Stimulated activated CD8-positive, alpha-beta memory T cell treated with anti-CD3 and anti-CD28 coated beads, Interleukin-12 subunit alpha, Interleukin-12 subunit beta, amount 100 ng/mL, for 1 hour (primary cell): Measurements from ENCODE around the gene NR1I2.

Experiments
- DNase-seq: peaks from one replicate; pipeline ENCODE4 v3.0.0-alpha.2; 2020; ENCODE audit warnings: low read depth

NR1I2 gene

DNA sequence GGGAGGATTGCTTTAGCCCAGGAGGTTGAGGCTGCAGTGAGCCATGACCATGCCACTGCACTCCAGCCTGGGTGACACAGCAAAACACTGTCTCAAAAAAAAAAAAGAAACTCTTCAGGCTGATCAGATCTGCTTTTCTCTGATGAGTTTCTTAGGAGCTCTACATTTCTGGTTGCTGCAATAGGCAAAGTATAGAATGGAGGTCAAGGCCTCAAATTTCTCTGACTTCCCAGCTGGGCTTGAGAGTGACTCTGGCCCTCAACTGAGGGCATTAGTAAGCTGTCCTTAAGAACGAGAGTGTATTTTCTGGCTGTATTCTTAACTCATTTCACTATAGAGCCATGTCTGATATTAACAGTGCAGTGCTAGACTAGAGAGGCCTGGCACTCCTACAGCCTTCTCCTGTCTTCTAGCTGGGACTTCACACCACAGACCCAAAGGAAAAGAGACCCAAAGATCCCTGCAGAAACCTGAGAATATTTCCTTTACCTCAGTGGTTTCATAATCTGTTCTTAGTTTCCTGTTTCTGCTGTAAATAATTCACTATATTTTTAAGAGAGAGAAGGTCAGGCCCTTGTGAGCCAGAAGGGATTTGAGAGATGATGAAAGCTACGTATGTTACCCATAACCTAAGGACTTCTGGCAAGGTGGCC is 2.0 kb upstream of the NR1I2 start:
- DNase-seq = no peak

DNA sequence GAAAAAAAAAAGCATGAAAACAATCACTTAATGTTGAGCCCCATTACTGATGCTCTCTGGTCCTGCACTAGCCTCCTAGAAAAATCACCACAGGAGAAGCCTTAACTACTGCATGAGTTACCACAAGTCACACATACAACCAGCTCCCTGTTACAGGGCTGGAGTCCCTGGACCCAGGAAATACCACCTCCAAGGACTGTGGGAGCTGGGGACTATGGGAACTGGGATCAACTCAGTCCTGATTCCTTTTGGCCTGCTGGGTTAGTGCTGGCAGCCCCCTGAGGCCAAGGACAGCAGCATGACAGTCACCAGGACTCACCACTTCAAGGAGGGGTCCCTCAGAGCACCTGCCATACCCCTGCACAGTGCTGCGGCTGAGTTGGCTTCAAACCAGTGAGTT is 559 bp downstream of the NR1I2 start:
- DNase-seq = no peak

DNA sequence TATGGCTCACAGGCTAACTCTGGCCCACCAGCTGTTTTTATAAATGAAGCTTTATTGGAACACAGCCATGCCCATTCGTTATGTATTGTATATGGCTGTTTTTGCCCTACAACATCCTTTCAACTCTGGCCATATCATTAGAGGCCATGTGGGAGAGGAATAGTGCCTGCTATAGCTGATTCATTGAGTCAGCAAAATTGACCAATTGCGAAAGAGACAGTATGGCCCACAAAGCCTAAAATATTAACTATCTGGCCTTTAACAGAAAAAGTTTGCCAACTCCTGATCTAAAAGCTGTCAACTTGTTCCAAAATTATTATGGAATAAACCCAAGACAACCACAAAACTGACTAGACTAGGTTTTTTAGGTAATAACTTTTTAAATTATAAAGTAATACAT is 1.4 kb downstream of the NR1I2 start:
- DNase-seq = no peak

DNA sequence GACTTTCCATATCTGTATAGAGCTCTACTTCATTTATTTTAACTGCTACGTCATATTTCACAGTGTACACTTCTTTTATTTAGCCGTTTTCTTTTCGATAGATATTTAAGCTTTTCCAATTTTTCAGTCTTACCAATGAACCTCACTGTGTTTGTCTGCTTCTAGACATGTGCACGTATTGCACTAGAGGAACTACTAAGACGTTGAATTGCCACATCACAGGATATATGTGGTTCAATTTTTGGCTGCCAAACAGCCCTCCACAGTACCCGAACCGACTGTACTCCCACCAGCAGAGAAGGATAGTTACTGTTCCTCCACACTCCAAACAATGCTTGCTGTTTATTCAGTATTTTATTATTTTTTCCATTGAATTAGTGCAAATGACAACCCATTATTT is 2.0 kb downstream of the NR1I2 start:
- no peak for DNase-seq

DNA sequence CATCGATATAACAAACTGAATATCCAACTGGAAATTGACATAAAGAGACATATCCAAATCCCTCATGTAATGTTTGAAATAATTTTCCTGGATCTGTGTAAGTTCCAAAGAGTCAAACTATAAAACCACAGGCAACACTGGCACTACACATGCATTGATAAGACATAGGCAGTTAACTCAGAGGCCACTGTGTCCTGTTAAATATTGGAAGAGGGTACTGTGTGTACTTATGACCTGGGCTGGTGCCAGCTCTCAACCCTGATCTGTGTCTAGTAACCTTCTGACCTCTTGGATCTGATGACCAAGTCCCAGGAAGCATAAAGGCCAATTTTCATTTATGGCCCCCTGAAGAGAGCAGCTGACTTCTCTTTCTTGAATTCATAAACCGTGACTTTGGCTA is 4.5 kb downstream of the NR1I2 start:
- no peak for DNase-seq

DNA sequence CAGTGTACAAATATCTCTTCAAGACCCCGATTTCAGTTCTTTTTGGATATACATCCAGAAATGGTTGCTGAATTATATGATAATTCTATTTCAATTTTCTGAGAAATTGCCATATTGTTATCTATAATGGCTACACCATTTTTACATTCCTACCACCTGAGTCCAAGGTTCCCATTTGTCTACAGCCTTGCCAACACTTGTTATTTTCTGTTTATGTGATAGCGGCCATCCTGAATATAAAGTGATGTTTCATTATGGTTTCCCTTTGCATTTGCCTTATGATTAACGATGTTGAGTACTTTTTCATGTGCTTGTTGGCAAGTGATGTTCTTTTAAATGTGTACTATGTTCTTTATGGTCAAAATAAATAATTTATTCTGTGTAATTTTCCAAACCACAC is 8.5 kb downstream of the NR1I2 start:
- no peak for DNase-seq

DNA sequence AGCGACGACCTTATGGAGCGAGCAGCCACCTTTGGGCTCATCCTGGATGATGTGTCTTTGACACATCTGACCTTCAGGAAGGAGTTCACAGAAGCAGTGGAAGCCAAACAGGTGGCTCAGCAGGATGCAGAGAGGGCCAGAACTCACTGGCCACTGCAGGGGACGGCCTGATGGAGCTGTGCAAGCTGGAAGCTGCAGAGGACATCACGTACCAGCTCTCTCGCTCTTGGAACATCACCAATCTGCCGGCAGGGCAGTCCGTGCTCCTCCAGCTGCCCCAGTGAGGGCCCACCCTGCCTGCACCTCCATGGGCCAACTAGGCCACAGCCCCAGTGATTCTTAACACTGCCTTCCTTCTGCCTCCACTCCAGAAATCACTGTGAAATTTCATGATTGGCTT is 10.4 kb downstream of the NR1I2 start:
- no peak for DNase-seq

DNA sequence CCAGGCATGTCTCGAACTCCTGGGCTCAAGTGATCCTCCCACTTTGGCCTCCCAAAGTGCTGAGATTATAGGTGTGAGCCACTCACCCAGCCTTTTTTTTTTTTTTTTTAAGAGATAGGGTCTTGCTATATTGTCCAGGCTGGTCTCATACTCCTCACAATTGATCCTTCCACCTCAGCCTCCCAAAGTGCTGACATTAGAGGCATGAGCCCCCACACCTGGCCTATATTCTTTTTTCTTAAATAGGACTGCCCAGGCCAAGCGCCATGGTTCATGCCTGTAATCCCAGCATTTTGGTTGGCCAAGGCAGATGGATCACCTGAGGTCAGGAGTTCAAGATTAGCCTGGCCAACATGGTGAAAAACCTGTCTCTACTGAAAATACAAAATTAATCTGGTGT is 12.5 kb downstream of the NR1I2 start:
- no peak for DNase-seq

DNA sequence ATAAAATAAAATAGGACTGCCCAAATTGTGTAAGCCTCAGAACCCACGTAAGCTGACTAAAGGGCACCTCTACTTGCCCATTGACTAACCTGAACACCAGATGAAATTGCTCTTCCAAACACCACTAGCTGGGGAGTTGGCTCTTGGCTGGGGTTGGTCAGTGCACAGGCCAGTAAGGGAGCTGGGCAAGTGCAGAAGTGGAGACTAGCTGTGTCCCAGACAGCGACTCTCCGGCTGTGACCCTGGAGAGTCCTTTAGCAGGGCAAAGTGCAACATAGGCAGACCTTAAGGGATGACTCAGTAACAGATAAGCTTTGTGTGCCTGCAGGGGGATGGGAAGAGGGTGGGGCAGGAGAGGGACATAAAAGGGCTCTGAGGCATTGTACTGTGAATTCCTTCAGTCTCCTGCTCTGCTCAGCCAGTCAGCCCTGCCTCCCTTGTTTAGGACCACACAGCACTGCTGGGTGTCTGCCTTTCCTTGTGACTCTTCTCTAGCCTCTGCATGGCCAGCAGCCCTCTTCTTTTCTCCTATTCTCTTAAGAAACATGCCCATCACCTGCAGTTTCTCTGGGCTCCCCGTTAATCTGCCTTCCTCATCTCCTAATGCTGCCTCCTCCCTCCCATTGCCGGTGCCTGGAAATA is 13.2 kb downstream of the NR1I2 start:
- no peak for DNase-seq

DNA sequence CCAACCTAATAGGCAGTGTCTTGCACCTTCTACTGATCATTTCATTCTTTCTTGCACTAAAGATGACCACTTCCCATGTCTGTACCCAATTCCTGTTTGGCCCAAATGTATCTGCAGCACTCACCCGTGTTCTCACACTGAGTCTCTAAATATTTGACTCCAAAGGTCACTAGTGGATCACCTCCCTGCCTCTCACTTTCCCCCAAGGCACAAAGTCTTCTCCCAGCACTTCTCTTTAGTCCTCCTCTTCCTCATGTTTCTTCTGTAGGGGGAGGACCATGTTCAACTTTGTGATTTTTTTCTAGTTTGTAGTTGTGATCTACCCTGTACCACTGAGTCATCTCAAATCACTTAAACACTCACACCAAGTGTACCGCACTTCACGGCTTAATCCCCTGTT is 13.9 kb downstream of the NR1I2 start:
- DNase-seq = no peak

DNA sequence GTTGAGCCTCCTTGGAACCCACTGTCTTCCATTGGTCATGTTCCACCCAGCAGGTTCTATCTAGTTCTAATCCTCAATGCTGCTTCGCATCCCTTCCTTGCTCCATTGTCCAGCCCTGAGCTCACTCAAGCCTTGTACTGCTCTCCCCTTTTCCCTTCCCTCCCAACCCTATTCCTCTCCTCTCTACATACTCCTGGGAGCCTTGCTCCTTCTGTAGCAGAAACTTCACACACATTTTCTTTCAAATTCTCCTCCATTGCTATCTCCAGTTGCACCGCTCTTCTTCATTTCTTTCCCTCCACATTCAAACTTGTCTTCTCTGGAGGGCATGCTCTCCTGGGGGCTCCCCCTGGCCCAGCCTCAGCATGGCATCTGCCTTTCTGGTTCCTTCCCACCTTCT is 14.5 kb downstream of the NR1I2 start:
- DNase-seq = no peak

DNA sequence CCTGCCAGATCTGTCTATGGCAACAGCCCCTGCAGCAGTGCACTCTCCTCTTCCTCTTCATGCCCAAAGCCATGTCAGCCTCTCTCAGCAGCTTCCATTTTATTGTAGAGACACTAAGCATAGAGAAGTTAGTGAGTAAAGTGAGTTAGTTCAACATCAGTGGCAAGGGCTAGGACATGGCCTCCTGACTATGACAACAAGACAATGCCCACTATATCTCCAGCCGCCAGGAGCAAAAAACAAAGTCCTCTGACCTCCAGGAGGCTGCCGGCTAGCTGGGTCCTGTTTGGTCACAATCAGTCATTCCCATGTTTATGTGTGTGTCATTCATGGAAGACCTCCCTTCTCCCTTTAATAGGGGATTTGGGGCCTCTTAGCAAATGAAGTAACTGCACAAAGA is 14.9 kb downstream of the NR1I2 start:
- DNase-seq = no peak

DNA sequence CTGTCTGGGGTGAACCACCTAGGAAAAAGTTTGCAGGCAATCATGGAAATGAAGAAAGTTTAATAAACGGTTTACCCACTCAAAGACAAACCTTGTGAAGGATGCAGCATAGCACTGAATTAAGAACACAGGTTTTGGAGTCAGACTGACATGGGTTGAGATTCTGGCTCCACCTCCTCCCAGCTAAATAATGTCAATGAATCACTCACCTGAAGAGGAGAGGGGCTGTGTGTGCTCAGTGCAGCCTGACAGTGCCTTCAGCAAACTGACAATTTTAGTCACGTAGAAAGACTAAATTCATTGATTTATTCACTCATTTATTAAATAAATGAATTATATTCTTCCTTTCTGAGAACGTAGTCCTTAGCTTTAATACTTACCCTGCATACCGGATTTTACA is 18.9 kb downstream of the NR1I2 start:
- no peak for DNase-seq

DNA sequence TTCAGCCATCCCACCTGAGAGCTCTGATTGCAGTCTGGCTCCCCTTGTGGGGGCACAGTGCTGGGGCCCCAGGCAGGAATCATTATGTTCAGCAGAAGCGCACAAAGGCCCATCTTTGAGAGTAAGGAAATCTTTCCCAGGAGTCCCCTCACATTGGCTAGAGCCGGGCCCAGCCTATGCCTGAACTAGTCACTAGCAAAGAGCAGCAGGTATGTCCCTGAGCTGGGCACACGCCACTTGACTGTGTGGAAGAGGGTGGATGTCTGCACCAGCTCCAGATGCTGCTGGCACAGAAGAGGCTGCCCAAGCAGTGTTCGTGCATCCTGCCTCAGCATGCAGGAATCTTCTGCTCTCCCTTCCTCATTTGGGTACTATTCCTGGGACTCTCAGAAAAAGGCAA is 26.3 kb downstream of the NR1I2 start:
- DNase-seq = no peak

DNA sequence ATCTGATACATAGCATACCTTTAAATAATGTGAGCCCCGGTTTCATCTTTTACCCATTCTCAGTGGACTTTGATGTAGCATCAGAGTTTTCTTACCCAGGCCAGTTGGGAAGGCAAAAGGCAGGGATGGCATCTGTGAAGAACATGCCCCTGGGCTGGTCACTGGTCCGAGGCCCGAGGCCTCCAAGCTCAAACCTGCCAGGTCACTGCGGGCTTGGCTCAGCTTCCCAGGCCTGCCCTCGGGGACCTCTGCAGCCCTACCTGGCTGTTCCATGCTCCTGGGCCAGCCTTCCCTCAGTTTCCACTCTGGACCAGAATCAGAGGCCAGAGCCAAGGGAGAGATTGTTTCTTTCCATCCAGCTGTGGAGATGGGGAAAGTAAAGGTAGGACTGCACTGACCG is 26.9 kb downstream of the NR1I2 start:
- DNase-seq = no peak

DNA sequence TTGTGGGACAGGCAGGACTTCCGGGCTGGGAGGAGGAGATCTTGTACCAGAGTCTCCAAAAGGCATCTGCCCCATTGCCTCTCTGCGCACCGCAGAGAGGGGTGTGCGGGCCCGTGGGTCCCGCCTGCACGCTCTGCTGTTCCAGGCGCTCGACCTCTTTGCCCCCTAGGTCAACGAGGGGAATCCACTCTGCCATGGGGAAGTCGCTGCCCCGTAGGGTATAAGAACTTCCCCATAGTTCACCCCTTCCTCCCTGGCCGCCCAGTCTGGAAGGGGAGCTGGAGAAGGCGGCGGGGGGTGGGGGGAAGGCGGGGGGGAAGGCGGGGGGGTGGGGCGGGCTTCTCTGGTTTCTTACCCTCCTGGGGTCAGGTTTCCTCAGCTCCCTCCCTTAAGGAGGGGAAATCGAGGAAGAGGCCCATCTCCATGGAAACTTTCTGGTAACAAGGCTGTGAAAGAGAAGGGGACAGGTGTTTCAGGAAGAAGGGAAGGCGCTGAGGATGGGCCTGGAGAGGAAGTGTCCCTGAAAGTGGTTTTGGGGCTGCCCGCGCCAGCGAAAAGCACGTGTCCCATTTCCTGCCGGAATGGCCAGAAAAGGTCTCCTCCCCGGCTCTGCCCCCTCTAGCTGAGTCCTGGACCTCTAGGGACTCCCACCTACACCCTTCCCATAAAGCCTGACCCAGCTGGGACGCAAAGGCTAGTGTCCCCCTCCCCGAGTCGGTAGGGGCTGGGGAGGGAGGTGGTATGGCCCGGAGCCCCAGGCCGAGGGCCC is 27.5 kb downstream of the NR1I2 start:
- no peak for DNase-seq

DNA sequence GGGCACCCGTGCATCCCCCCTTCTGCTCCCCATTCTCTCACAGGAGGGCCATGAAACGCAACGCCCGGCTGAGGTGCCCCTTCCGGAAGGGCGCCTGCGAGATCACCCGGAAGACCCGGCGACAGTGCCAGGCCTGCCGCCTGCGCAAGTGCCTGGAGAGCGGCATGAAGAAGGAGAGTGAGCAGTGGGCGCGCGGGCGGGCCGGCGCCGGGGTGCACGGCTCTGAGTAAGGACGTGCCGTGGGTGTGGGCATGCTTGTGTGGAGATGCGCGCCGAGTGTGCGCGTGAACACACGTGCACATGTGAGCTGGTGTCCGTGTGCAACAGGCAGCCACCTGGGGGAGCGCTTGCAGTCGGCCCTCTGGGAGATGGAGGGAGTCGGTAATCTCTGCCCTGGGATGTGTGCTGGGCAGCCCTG is 28.1 kb downstream of the NR1I2 start:
- peak; percentile 10 for DNase-seq

DNA sequence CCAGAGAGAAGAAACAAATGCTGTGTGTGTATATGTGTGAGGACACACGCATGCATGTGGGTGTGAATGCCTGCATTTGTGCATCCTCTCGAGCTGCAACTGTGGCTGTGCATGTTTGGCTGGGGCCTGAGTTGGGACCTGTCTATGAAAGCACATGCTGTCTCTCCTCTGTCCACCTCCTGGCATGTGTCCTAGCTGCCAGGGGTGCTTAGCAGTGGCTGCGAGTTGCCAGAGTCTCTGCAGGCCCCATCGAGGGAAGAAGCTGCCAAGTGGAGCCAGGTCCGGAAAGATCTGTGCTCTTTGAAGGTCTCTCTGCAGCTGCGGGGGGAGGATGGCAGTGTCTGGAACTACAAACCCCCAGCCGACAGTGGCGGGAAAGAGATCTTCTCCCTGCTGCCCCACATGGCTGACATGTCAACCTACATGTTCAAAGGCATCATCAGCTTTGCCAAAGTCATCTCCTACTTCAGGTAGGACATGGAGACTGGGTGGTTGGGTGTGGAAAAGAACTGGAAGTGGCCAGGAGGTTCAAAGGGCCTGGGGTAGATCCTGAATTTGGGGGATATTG is 30.7 kb downstream of the NR1I2 start:
- no peak for DNase-seq

DNA sequence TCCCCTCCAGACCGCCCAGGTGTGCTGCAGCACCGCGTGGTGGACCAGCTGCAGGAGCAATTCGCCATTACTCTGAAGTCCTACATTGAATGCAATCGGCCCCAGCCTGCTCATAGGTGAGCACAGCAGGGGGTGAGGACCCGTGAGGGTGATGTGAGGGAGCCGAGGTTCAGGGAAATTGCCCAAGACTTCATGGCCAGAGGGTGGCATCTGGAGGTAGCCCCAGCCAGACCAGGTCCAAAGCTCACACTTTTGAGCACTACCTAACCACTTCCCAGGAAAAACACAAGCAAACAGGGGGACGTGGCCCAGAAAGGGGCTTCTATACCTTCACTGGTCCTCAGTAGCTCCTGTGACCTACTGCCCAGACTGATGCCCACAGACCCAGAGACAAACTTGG is 33.8 kb downstream of the NR1I2 start:
- no peak for DNase-seq

DNA sequence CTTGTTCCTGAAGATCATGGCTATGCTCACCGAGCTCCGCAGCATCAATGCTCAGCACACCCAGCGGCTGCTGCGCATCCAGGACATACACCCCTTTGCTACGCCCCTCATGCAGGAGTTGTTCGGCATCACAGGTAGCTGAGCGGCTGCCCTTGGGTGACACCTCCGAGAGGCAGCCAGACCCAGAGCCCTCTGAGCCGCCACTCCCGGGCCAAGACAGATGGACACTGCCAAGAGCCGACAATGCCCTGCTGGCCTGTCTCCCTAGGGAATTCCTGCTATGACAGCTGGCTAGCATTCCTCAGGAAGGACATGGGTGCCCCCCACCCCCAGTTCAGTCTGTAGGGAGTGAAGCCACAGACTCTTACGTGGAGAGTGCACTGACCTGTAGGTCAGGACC is 35.2 kb downstream of the NR1I2 start:
- no peak for DNase-seq

DNA sequence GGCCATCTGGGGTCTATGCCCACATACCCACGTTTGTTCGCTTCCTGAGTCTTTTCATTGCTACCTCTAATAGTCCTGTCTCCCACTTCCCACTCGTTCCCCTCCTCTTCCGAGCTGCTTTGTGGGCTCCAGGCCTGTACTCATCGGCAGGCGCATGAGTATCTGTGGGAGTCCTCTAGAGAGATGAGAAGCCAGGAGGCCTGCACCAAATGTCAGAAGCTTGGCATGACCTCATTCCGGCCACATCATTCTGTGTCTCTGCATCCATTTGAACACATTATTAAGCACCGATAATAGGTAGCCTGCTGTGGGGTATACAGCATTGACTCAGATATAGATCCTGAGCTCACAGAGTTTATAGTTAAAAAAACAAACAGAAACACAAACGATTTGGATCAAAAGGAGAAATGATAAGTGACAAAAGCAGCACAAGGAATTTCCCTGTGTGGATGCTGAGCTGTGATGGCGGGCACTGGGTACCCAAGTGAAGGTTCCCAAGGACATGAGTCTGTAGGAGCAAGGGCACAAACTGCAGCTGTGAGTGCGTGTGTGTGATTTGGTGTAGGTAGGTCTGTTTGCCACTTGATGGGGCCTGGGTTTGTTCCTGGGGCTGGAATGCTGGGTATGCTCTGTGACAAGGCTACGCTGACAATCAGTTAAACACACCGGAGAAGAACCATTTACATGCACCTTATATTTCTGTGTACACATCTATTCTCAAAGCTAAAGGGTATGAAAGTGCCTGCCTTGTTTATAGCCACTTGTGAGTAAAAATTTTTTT is 35.9 kb downstream of the NR1I2 start:
- no peak for DNase-seq

DNA sequence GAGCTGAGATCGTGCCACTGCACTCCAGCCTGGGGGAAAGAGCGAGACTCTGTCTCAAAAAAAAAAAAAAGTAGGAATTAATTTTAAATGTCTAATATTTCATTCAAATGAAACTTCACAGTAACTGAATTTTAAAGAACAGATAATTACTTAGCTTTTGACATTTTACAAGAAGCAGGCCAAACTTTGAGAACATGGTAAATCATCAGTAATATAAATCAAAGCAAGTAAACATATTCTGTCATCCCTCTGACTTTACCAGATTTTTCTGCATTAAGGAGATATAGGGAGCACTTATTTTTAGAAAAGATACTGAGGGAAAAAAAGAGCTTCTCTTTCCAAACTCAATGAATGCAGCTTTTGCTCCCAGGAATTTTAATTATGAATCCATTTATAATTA is 37.0 kb downstream of the NR1I2 start:
- no peak for DNase-seq
